NCI-H345 treated with DMSO at 0.1 percent for 48 hours (cell line): Measurements from ENCODE around the gene ATP5PB.

Experiments used
- DNase-seq: peaks from one replicate; lab custom pipeline; 2025; ENCODE audit not compliant: unreplicated experiment; lab: John Stamatoyannopoulos, UW

Gene ATP5PB

GRCh38 chr1:111505641-111506119 lies 56.4 kb downstream of the ATP5PB start:
- peak; percentile 0 for DNase-seq

GRCh38 chr1:111506561-111506960 lies 57.3 kb downstream of the ATP5PB start:
- DNase-seq = no peak

DNA sequence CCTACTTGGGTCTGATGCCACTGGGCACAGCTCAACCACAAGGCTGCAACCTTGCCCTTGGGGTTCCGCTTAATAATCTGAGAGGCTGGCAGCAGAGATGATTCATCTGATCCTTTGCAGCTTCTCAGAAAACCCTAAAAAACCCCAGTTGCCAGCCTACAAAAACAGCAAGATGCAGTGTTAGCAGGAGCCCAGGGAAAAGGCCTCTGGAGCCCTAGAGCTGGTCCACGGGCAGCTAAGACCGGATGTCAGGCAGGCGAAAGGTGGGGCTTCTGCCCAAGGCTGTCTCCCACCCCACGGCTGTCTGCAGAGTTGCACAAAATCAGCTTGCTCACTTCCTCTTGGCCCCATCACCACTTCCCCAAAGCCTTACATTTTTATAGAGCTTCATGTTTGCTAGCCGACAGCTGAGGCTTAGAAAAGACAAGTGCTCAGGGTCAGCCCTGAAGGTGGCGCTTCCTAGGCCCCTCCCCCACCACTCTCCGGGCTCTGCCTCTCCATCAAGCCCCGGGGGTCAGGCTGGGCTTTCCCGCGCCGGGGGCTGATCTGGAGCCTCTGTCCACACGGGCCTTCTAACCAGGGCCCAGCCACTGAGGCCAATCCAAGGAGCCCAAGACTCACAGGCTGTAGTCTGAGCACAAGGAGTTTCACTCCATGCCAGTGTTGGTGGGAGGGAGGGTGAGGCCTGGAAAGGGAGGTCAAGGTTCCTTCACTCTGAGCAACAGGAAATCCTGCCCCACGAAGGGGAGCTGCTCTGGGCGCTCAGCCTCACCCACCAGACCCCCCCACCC lies 58.3 kb downstream of the ATP5PB start:
- DNase-seq = no peak

GRCh38 chr1:111509997-111510375 lies 60.7 kb downstream of the ATP5PB start:
- DNase-seq = no peak

GRCh38 chr1:111511370-111511769 lies 62.1 kb downstream of the ATP5PB start:
- DNase-seq = no peak
